ENCODE data around the gene UBE2J2.

- TF ChIP-seq CTCF (conservative IDR thresholded peaks at IDR 0.05) (no peak), EZH2 (IDR thresholded peaks at IDR 0.05; ENCODE audit: low read depth) (no peak)
Measured at GRCh38 chr1:1243266-1243660, 30.4 kb downstream of the UBE2J2 start.

Measured in PC-9 (cell line).